WTC11 (cell line): ENCODE data around the gene CAPN2. TPM values are rescaled to one million over a fixed set of nuclear protein-coding genes. Genes with fewer than 3 reads are reported as not detected.

ENCODE experiments used
- ATAC-seq: fragments of 200-7000 bp; cut with Tn5 transposase; 2 replicates; pipeline ENCODE4 v1.10.0; 2021; ENCODE audit warnings: mild to moderate bottlenecking, moderate library complexity
- CTCF ChIA-PET: fragments of 300-600 bp; sonication (Branson Sonifier 250); formaldehyde crosslinking; loops from one replicate; lab custom pipeline; 2021; ENCODE audit warnings: antibody characterized with exemption; lab: Charles Lee
- POLR2A ChIA-PET: fragments of 350-600 bp; sonication (Branson Sonifier 250); formaldehyde crosslinking; loops from one replicate; lab custom pipeline; 2021; ENCODE audit warnings: antibody characterized with exemption; lab: Charles Lee
- DNase-seq: peaks from one replicate; pipeline ENCODE4 v3.0.0; 2021; ENCODE audit warnings: low spot score
- H3K27ac Mint-ChIP-seq: 2 replicates; pipeline ENCODE4 v1.8.0; 2021; ENCODE audit warnings: mixed read lengths
- H3K27me3 Mint-ChIP-seq: 2 replicates; pipeline ENCODE4 v1.8.0; 2021; ENCODE audit warnings: low read depth, mild to moderate bottlenecking, moderate library complexity, mixed read lengths
- H3K36me3 Mint-ChIP-seq: 2 replicates; pipeline ENCODE4 v1.8.0; 2021; ENCODE audit warnings: mixed read lengths
- H3K4me1 Mint-ChIP-seq: 2 replicates; pipeline ENCODE4 v1.8.0; 2022; ENCODE audit warnings: mixed read lengths
- H3K4me3 Mint-ChIP-seq: 2 replicates; pipeline ENCODE4 v1.8.0; 2021; ENCODE audit warnings: mild to moderate bottlenecking, moderate library complexity, mixed read lengths
- H3K9me3 Mint-ChIP-seq: 2 replicates; pipeline ENCODE4 v1.8.0; 2021; ENCODE audit warnings: mixed read lengths
- AFF4 ChIP-seq: sonication (generic); formaldehyde crosslinking; IDR thresholded peaks from 2 replicates; pipeline ENCODE4 v1.8.1; 2023; ENCODE audit warnings: mild to moderate bottlenecking, missing genetic modification reagents, borderline replicate concordance
- AR ChIP-seq: fragments of 250-450 bp; sonication (Bioruptor Pico); IDR thresholded peaks from 2 replicates; pipeline ENCODE4 v1.9.0; 2021; ENCODE audit warnings: mild to moderate bottlenecking
- ATF2 ChIP-seq: sonication (generic); formaldehyde crosslinking; IDR thresholded peaks from 2 replicates; pipeline ENCODE4 v1.8.1; 2022; ENCODE audit warnings: low read depth, missing genetic modification reagents, borderline replicate concordance
- ATF3 ChIP-seq: sonication (generic); formaldehyde crosslinking; conservative IDR thresholded peaks from 2 replicates; pipeline ENCODE4 v1.8.1; 2022; ENCODE audit warnings: mild to moderate bottlenecking, missing genetic modification reagents
- CREM ChIP-seq: sonication (generic); formaldehyde crosslinking; IDR thresholded peaks from 2 replicates; pipeline ENCODE4 v1.8.1; 2022; ENCODE audit warnings: mild to moderate bottlenecking, missing genetic modification reagents, moderate library complexity
- NFYB ChIP-seq: sonication (generic); formaldehyde crosslinking; conservative IDR thresholded peaks from 2 replicates; pipeline ENCODE4 v1.8.0; 2022; ENCODE audit warnings: low read depth, missing genetic modification reagents
- PRRX2 ChIP-seq: fragments of 250-450 bp; sonication (Bioruptor Pico); IDR thresholded peaks from 2 replicates; pipeline ENCODE4 v1.8.0; 2021; ENCODE audit warnings: mild to moderate bottlenecking
- RELA ChIP-seq: sonication (generic); formaldehyde crosslinking; IDR thresholded peaks from 2 replicates; pipeline ENCODE4 v1.8.1; 2022; ENCODE audit warnings: missing genetic modification reagents, mild to moderate bottlenecking, borderline replicate concordance
- SMAD3 ChIP-seq: sonication (generic); formaldehyde crosslinking; IDR thresholded peaks from 2 replicates; pipeline ENCODE4 v1.8.0; 2022; ENCODE audit warnings: missing genetic modification reagents, mild to moderate bottlenecking, borderline replicate concordance
- STAT6 ChIP-seq: sonication (generic); formaldehyde crosslinking; conservative IDR thresholded peaks from 2 replicates; pipeline ENCODE4 v1.8.1; 2023; ENCODE audit warnings: mild to moderate bottlenecking, low read depth, missing genetic modification reagents, moderate library complexity
- TCF7 ChIP-seq: sonication (generic); formaldehyde crosslinking; IDR thresholded peaks from 2 replicates; pipeline ENCODE4 v1.8.0; 2022; ENCODE audit warnings: mild to moderate bottlenecking, low read depth, missing genetic modification reagents, moderate library complexity
- USF2 ChIP-seq: sonication (generic); formaldehyde crosslinking; IDR thresholded peaks from 2 replicates; pipeline ENCODE4 v1.8.1; 2023; ENCODE audit warnings: mild to moderate bottlenecking, missing genetic modification reagents, moderate library complexity
- ZMAT4 ChIP-seq: fragments of 250-450 bp; sonication (Bioruptor Pico); IDR thresholded peaks from 2 replicates; pipeline ENCODE4 v1.9.0; 2021; ENCODE audit warnings: mild to moderate bottlenecking
- ZNF232 ChIP-seq: sonication (generic); formaldehyde crosslinking; IDR thresholded peaks from 2 replicates; pipeline ENCODE4 v1.8.0; 2022; ENCODE audit warnings: mild to moderate bottlenecking, missing genetic modification reagents
- ZNF281 ChIP-seq: sonication (generic); formaldehyde crosslinking; IDR thresholded peaks from 2 replicates; pipeline ENCODE4 v1.8.0; 2023; ENCODE audit warnings: mild to moderate bottlenecking, missing genetic modification reagents
- ZNF416 ChIP-seq: fragments of 250-450 bp; sonication (Bioruptor Pico); IDR thresholded peaks from 2 replicates; pipeline ENCODE4 v1.9.0; 2021; ENCODE audit warnings: mild to moderate bottlenecking, inconsistent platforms
- total RNA-seq: library from RNA; stranded (reverse); gene quantifications from 3 replicates; pipeline ENCODE4 v1.2.3, GENCODE V29; 2021

The CAPN2 gene
- total RNA-seq, 1 experiment from 2014 or later = 21.3 TPM

- Mint-ChIP-seq H3K27me3 (no peaks in the 10 kb centered on the region), H3K27ac (peak overlapping the region; percentile 69), H3K9me3 (peaks cover 9% of the 10 kb centered on the region; the same call in 1 of the 2 replicates), H3K4me1 (peaks cover 17% of the 10 kb centered on the region), H3K36me3 (peaks cover 38% of the 10 kb centered on the region), H3K4me3 (no peak overlapping the region)
- ATAC-seq = peak; percentile 88
- DNase-seq = no peak
- ChIA-PET POLR2A (no interaction called here), CTCF (interaction anchor here (0.7 to 1.5 kb wide), 6 partner anchors 8 to 279 kb away, joined by 3 to 7 read pairs (median 5); partner anchors contain the start of gene CAPN2)
- TF ChIP-seq PRRX2 (no peak), ZNF281 (CRISPR knock-in tag) (no peak), AR (CRISPR knock-in tag) (no peak), USF2 (CRISPR knock-in tag) (no peak), ZNF232 (no peak), AFF4 (no peak), ATF3 (CRISPR knock-in tag) (no peak), NFYB (CRISPR knock-in tag) (no peak), ATF2 (CRISPR knock-in tag) (no peak)
Observed at GRCh38 chr1:223771814-223772770, 59.8 kb downstream of the CAPN2 start.

- no peak overlapping the region; the same call in 1 of the 2 replicates for H3K27ac Mint-ChIP-seq
- H3K27me3 Mint-ChIP-seq = no peaks in the 10 kb centered on the region
- POLR2A ChIA-PET = no interaction called here
- no peak overlapping the region for H3K4me3 Mint-ChIP-seq
- peaks cover 9% of the 10 kb centered on the region; the same call in 1 of the 2 replicates for H3K9me3 Mint-ChIP-seq
- H3K36me3 Mint-ChIP-seq = peaks cover 38% of the 10 kb centered on the region
- H3K4me1 Mint-ChIP-seq = peaks cover 17% of the 10 kb centered on the region
- DNase-seq = no peak
- ATAC-seq = no peak; the same call in 1 of the 2 replicates
- CTCF ChIA-PET = interaction anchor here (1.1 kb wide), 1 partner anchor 278 kb away, joined by 4 read pairs; no protein-coding TSS in a partner anchor
- no peak for TF ChIP-seq RELA (CRISPR knock-in tag)
- no peak for TF ChIP-seq ZMAT4
- TF ChIP-seq ZNF416 (CRISPR knock-in tag) = no peak
- TF ChIP-seq TCF7 = no peak
- no peak for TF ChIP-seq SMAD3
- no peak for TF ChIP-seq STAT6 (CRISPR knock-in tag)
- TF ChIP-seq CREM = no peak
Observed at GRCh38 chr1:223772771-223773160, 60.4 kb downstream of the CAPN2 start.
